Measurements from ENCODE around the gene TSSC4.
A peak's percentile ranks its signal among the peaks of the same experiment; 100 is the strongest.

TSSC4 gene

GRCh38 chr11:2433106-2433925 is 32.8 kb downstream of the TSSC4 start:
- DNase-seq (ENCODE audit: low read depth in 3 of 3): no peak

- DNase-seq (ENCODE audit: low read depth in 3 of 3): no peak
These were observed 33.5 kb downstream of the TSSC4 start for GRCh38 chr11:2434008-2434407.

- DNase-seq (ENCODE audit: low read depth in 3 of 3): no peak
These were observed 34.1 kb downstream of the TSSC4 start for GRCh38 chr11:2434506-2435255.

- DNase-seq (ENCODE audit: low read depth in 3 of 3): no peak
These were observed 34.9 kb downstream of the TSSC4 start for GRCh38 chr11:2435288-2436012.

- DNase-seq (ENCODE audit: low read depth in 3 of 3): no peak
These were observed 35.5 kb downstream of the TSSC4 start for GRCh38 chr11:2436013-2436520.

- no peak for DNase-seq (ENCODE audit: low read depth in 3 of 3)
These were observed 36.0 kb downstream of the TSSC4 start for GRCh38 chr11:2436521-2437031.

- DNase-seq (ENCODE audit: low read depth in 3 of 3): no peak
These were observed 37.0 kb downstream of the TSSC4 start for GRCh38 chr11:2437516-2437915.

GRCh38 chr11:2439820-2440219 is 39.3 kb downstream of the TSSC4 start:
- no peak for DNase-seq (ENCODE audit: low read depth in 3 of 3)

GRCh38 chr11:2440646-2441045 is 40.1 kb downstream of the TSSC4 start:
- no peak for DNase-seq (ENCODE audit: low read depth in 3 of 3)

- DNase-seq (ENCODE audit: low read depth in 3 of 3): no peak
These were observed 40.6 kb downstream of the TSSC4 start for GRCh38 chr11:2441171-2441570.

GRCh38 chr11:2442589-2442988 is 42.0 kb downstream of the TSSC4 start:
- DNase-seq (ENCODE audit: low read depth in 3 of 3): no peak

- no peak for DNase-seq (ENCODE audit: low read depth in 3 of 3)
These were observed 42.9 kb downstream of the TSSC4 start for GRCh38 chr11:2443406-2443805.

- DNase-seq (ENCODE audit: low read depth in 3 of 3): peak; percentile 57 to 86 (median 61)
These were observed 43.6 kb downstream of the TSSC4 start, which contains the start of gene TRPM5 for GRCh38 chr11:2443881-2444820. Gene TRPM5 (minus strand): TSS chr11:2444514. CDS start chr11:2423036, 21,478 bp downstream.

- peak in 1 of 3 donors; percentile 48 for DNase-seq (ENCODE audit: low read depth in 3 of 3)
These were observed 44.5 kb downstream of the TSSC4 start, which contains the start of gene KCNQ1 for GRCh38 chr11:2444821-2445745. Gene KCNQ1 (plus strand): TSS chr11:2445008. CDS start chr11:2445099, 91 bp downstream.

GRCh38 chr11:2445746-2446551 is 45.4 kb downstream of the TSSC4 start:
- DNase-seq (ENCODE audit: low read depth in 3 of 3): no peak

- no peak for DNase-seq (ENCODE audit: low read depth in 3 of 3)
These were observed 46.2 kb downstream of the TSSC4 start for GRCh38 chr11:2446590-2447252.

GRCh38 chr11:2447253-2447950 is 46.9 kb downstream of the TSSC4 start:
- DNase-seq (ENCODE audit: low read depth in 3 of 3): no peak
